Measurements from ENCODE around the gene PSMB7. TPM values are rescaled to one million over a fixed set of nuclear protein-coding genes. Genes with fewer than 3 reads are reported as not detected.

The PSMB7 gene
- total and polyA plus RNA-seq, 2 of the 8 experiments (the other 6 are each of a cell fraction or from before 2014, with no cell fraction given) = 222 to 357 TPM

DNA sequence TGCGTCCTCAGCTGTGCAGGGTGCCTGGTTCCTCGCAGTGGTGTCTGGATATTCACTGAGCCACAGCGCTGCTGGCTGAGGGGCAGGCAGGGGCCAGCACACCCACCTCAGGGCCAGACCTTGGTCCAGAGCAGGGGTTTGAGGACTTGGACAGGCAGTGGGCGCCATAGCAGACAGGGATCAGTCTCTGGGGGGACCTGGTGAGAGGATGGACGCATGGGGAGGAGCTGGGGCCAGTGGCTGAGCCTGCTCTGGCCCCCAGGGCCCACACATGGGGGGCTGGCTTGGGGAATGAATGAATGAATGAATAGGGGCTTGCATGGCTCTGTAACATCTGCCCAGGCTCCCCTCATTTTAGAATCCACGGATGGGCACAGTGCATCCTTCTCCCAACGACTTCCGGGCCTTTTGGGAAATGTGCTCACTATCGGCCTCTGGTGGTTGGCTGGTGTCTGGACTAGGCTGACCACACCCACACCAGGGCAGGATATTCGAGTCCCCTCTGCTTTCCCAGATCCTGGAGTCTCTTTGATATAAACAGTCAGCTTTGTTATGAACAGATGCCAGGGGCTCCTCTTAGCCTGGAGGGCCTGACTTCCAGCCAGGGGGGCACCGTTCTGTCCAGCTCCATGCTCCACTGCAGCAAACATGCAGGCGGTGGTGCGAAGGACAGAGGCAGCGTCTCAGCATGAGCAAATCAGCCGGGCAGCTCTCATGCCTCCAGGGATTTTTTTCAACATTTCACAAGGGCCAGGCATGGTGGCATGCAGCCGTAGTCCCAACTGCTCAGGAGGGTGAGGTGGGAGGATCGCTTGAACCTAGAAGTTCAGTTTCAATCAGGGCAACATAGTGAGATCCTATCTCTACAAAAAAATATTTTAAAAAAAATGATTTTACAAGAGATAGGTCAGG lies 94.9 kb downstream of the PSMB7 start (continued):
- TF ChIP-seq CBX5 (IDR thresholded peaks at IDR 0.05; ENCODE audit: low read depth, low read length) (no peak), RNF2 (IDR thresholded peaks at IDR 0.05; ENCODE audit: borderline replicate concordance, low read depth, low read length, missing control alignments, poor library complexity, severe bottlenecking) (no peak), TAF7 (optimal IDR thresholded peaks at IDR 0.05; ENCODE audit: borderline replicate concordance, low read depth, low read length) (no peak), RFX5 (IDR thresholded peaks at IDR 0.05; ENCODE audit: borderline replicate concordance, low read depth, low read length) (no peak), POLR2A (IDR thresholded peaks at IDR 0.05; ENCODE audit: control extremely low read depth in 1 of 2, low read depth in 2 of 2, low read length in 2 of 2) (no peak), GTF2F1 (IDR thresholded peaks at IDR 0.05; ENCODE audit: borderline replicate concordance, low read depth, low read length) (no peak), TEAD4 (IDR thresholded peaks at IDR 0.05; ENCODE audit: low read depth, low read length) (no peak), HDAC2 (IDR thresholded peaks at IDR 0.05; ENCODE audit: borderline replicate concordance in 1 of 2, low read depth in 2 of 2, low read length in 2 of 2) (no peak), ZNF274 (IDR thresholded peaks at IDR 0.05; ENCODE audit: borderline replicate concordance, extremely low read depth, low read length) (no peak), SAP30 (IDR thresholded peaks at IDR 0.05; ENCODE audit: insufficient read depth, insufficient replicate concordance, low read length) (no peak), NANOG (IDR thresholded peaks at IDR 0.05; ENCODE audit: insufficient read depth, low read depth, low read length, poor library complexity, severe bottlenecking) (no peak), RBBP5 (IDR thresholded peaks at IDR 0.05; ENCODE audit: borderline replicate concordance, low read depth, low read length) (no peak), BRCA1 (IDR thresholded peaks at IDR 0.05; ENCODE audit: low read depth, low read length) (no peak), EP300 (IDR thresholded peaks at IDR 0.05; ENCODE audit: borderline replicate concordance in 1 of 2, low read depth in 2 of 2, low read length in 2 of 2) (no peak), GABPA (IDR thresholded peaks at IDR 0.05; ENCODE audit: borderline replicate concordance, insufficient read depth, low read length) (peak; percentile 42; the same call in 1 of the 2 replicates), RXRA (IDR thresholded peaks at IDR 0.05; ENCODE audit: insufficient read depth, low read depth, low read length) (no peak)
- TF ChIP-seq, protein P1, sequence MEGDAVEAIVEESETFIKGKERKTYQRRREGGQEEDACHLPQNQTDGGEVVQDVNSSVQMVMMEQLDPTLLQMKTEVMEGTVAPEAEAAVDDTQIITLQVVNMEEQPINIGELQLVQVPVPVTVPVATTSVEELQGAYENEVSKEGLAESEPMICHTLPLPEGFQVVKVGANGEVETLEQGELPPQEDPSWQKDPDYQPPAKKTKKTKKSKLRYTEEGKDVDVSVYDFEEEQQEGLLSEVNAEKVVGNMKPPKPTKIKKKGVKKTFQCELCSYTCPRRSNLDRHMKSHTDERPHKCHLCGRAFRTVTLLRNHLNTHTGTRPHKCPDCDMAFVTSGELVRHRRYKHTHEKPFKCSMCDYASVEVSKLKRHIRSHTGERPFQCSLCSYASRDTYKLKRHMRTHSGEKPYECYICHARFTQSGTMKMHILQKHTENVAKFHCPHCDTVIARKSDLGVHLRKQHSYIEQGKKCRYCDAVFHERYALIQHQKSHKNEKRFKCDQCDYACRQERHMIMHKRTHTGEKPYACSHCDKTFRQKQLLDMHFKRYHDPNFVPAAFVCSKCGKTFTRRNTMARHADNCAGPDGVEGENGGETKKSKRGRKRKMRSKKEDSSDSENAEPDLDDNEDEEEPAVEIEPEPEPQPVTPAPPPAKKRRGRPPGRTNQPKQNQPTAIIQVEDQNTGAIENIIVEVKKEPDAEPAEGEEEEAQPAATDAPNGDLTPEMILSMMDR (IDR thresholded peaks at IDR 0.05; ENCODE audit: control extremely low read depth in 1 of 3, insufficient read depth in 1 of 3, low read depth in 1 of 3, low read length in 3 of 3) = peak in 2 of 3 experiments; percentile 81 to 96; a peak in 3 of 4 replicates
- TF ChIP-seq, protein P2, sequence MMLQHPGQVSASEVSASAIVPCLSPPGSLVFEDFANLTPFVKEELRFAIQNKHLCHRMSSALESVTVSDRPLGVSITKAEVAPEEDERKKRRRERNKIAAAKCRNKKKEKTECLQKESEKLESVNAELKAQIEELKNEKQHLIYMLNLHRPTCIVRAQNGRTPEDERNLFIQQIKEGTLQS (IDR thresholded peaks at IDR 0.05; ENCODE audit: insufficient read depth, low read depth, low read length) = no peak

All from H1 (cell line).